CD4-positive, alpha-beta T cell treated with Interferon alpha-2 for 1 hour (primary cell): ENCODE results near the gene USHBP1.

ENCODE experiments used
- DNase-seq, 2 donors: peaks; one replicate each; pipeline ENCODE4 v3.0.0-alpha.2; 2020 to 2022

The USHBP1 gene

DNA sequence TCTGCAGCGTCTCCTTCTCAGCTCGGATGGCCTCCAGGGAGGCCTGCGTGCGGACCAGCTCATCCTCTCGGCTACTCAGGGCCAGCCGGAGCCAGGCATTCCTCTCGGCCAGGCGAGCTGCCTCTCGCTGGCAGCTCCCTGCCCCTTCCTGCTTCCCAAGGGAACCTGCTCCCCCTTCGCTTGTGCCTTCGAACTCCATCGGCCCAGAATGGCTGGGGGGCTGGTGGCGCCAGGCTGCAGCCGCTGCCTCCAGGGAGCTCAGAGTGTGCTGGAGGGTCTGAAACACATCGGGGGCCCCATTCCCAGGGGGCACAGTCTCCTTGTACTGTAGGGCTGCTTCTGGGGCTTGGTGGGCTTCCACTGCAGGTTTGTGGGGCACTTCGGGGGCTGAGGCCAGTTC, 2.0 kb downstream of the USHBP1 start:
- DNase-seq: no peak

DNA sequence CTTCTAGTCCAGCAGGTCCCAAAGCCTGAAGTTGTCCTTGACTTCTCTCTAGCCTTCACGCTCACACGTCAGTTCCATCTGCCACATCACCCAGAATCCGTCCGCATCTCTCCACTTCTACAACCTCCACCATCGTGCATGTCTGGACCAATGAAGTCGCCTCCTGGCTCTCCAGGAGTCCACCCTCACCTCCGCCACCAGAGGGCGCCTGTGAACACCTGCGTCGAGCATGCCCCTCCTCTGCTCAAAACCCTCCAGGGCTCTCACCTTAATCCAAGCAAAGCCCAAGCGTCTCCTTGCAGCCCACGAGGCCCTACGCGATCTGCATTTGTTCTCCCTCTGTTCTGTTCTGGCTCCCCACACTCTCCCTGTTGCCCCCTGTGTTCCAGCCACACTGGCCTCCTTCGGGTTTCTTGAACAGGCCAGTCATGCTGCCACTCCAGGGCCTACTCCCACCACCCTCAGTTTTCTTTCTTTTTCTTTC, 3.7 kb downstream of the USHBP1 start:
- DNase-seq: peak; percentile 87 to 91

DNA sequence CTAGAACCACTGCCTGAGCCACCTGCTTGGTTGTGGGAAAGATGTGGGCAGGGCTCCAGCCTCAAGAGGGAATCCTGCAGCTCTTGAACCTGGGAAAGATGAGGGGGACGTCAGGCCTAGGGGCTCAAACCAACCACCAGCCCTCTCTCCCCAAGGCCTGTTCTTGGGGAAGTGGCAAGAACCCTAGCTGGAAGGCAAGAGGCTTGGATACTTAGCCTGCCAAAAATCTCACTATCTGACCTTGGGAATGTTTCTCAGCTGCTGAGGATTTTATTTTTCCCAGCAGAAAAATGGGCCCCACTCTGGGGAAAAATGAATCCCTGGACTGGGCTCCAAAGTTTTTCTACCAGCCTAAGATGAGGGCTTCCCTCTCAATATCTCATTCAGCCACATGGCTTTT, 4.6 kb downstream of the USHBP1 start:
- no peak for DNase-seq

DNA sequence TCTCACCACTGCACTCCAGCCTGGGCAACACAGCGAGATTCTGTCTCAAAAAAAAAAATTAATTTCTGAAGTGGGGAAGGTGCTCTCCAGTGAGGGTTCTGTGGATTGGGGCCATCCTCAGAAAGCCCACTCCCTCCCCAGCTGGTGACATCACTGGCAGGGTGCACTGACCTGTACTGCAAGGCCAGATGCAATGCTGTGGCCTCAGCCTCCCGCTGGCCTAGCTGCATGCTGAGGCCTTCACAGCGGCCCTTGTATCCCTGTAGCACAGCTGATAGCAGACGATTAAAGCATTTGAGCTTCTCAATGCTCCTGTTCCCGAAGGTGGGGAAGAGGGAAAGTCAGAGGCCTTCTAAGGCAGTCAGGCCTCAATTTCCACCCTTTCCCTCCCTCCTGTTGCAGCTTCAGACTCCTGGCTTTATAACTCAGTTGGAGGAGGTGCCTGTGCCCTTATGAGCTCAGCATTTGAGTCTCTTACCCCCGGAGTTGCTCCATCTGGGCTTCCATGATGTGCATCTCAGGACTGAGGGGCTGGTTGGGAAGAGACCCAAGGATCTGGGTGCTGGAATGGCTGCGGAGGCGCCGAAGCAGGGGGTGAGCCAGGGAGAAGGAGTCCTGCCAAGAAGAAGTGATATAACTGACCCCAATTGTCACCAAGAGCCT, 5.3 kb downstream of the USHBP1 start:
- DNase-seq: no peak

DNA sequence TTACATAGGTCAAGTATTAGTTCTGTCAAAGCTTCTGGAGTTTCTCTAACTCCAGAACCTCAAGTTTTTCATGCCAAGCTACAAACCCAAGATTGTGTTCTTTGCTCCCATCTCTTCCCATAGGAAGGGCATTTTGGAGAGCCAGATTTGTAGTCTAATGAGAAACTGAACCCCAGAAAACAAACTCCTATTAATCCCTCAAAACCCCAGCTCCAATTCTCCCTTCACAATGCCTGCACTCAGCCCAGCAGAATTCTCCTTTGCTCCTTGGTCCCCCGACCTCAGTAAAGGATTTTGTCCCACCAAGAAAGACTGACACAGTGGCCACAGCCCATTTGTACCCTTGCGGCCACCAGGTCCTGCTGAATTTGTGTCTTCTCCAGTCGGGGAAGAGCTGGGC, 8.4 kb downstream of the USHBP1 start:
- no peak for DNase-seq

DNA sequence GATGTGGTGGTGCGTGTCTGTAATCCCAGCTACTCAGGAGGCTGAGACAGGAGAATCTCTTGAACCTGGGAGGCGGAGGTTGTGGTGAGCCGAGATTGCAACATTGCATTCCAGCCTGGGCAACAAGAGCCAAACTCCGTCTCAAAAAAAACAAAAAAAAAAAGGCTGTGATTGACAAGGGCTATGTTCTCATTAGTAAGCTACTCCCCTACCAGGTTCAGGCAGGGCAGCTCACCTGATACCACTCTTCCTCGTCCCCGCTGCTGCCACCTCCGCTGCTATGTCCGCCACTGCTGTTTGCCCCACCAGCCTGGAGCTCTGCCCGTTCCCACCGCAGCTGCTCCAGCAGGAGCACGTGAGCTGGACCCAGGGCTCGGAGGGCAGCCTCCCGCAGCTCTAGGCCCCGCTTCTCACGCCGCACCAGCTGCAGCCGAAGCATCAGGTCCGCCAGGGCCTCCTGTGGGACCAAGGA, 9.4 kb downstream of the USHBP1 start:
- DNase-seq: no peak

DNA sequence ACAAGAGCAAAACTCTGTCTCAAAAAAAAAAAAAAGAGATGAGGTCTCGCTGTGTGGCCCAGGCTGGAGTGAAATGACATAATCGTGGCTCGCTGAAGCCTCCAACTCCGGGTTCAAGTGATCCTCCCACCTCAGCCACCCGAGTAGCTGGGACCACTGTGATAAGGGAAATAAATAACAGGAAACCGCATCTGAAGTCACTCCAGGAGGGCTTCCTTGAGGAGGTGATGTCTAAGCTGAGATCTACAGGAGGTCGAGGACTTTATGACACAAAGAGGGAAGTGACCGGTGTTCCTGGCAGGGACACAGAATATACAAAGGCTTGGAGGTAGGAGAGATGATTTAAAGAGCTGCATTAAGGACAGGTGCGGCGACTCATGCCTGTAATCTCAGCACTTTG, 9.9 kb downstream of the USHBP1 start:
- no peak for DNase-seq

DNA sequence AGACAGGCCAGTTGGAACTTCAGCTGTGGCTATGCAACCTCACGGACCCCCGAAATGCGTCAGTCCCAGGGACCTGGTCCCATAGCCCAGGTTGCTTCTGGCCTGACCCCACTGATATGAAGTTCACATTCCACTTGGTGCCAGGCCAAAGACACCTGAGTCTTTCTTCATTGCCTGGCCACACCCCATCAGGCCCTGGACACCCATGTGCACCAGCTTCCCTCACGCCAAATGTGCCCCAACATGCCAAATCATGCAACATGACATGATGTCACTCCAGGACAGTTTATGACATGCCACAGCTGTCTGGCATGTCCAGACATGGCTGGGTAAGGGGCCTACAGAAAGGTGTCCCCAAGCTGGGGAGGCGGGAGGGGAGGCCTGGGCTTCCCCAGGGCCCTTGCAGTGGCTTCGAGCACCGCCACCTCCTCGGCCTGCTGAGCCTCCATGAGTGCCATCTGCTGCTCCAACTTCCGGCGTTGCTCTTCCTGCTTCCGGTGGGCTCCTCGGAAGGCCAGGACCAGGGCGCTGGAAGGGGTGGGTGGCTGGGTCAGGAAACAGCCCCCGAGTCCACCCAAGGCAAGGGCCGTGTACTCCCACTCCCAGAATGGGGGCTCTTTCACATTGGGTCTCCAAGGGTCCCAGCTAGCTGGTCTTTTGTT, 14.5 kb downstream of the USHBP1 start:
- no peak for DNase-seq

DNA sequence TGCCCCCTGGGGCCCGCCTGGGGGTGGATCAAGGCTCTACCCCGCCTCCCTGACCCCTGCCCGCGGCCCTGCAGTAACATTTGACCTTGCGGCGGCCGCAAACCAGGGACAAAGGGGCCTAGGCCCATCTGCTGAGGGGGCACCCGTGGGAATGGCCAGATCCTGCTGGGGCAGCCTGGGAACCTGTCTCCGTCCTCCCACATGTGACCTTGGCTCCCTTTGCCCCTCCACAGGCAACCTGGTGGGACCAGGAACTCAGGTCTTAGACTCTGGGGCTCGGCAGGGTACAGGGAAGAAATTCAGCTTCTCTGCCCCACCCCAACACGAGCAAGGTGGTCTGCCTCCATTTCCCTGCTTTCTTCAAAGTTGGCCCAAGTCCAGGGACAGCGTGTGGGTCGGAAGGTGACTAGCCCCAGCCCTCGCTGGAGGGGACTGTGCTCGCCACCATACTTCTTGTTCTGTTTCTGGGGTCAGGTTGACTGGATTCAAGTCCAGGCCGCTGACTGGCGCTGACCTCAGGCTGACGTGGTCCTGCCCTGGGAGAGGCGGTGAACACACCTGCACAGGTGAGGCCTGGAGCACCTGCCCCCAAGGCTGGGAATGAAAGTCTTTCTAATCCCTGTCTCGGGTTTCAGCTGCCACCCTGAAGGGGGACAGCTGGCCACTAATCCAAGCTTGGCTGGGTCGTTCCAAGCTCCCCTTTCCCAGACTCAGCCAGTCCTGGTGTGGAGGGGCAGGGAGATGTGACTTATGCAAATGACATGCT, 16.4 kb downstream of the USHBP1 start:
- no peak for DNase-seq

DNA sequence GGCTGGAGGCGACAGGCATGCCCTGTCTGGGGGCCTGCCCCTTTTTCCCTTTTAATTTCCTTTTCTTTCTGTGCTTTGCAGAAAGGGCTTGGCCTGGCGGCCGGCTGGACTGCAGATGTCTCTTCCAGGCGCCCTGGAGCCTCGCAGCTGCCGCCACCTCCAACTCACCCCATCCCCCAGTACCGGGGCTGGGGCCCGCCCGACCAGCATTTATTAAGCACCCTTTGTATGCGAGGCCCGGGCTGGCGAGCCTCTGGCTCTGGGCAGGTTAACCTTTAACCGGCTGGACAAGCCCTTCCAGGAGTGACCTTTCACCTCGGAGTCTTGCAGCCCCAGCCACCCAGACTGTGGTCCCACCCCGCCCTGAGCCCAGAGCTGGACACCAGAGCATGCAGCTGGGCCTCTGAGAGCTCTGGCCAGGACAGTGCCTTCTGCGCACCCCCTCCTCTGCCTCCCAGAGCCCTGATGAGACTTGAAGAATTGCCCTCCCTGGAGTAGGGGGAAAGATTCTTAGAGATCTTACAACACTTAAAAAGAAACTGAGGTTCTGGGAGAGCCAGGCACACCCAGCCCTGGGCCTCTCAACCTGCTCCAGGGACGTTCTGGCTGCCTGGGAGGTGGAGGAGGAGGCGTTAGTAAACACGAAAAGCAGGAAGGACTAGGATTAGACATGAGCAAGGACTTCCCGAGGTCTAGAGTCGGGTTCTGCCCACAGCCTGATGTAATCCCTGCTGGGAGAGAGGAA, 17.7 kb downstream of the USHBP1 start:
- no peak for DNase-seq

DNA sequence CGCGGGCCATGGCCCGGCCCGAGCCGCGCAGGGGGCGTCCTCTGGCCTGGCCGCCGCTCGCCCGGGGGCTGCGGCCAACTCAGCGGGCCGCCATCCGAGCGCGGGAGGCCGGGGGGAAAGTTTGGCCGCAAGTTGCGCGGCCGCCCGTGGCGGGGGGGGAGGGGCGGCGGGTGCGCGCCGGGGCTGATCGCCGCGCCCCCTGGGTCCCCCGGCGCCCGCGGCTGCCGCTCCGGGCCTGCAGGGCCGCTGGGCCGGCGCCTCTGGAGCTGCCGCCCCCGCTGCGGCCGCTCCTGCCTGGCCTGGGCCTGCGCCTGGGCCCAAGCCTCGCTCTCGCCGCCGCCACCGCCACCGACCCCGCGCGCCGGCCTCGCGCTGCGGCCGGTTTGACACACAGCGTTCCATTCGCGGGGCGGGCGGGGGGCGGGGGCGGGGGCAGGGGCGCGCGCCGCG, 19.0 kb downstream of the USHBP1 start, which contains the start of gene NR2F6:
NR2F6 (minus strand) TSS at position 385 of the 450 bp plus-strand sequence. CDS start 699 bp downstream, outside the sequence.
- DNase-seq: no peak

DNA sequence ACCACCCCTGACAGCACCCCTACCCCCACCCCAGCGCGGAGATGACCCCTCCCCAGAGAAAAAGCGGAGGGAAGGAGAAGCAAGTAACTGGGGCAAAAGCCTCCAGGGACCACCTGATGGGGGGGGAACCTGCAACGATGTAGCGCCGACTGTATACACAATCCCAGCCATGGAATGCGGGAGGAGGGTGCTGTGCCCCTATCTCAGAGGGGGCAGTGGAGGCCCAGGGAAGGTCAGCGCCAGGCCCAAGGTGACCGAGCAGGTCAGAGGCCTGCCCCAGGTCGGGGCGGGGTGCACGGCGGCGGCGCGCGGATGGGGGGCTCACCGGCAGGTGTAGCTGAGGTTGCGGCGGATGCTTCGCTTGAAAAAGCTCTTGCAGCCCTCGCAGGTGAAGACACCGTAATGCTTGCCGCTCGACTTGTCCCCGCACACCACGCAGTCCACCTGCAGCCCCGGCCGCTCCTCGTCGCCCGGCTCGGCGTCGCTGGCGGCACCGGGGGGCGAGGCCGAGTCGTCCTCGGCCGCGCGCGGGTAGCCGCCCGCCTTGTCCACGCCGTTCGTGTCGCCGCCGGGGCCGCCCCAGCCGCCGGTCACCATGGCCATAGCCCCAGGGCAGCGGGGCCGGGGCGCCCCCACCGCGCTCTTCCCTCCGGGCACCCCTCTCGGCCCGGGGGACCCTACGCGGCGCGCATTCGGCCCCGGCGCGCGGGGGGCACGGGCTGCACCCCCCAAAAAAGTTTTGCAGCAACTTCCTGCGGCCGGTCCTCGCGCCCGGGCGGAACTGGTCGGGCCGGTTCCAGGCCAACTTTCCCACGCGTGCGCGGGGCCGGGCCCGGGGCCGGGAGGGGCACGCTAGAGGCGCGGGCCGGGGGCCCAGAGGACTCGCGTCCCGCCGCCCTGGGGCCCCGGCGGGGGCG, 19.7 kb downstream of the USHBP1 start:
- no peak for DNase-seq

DNA sequence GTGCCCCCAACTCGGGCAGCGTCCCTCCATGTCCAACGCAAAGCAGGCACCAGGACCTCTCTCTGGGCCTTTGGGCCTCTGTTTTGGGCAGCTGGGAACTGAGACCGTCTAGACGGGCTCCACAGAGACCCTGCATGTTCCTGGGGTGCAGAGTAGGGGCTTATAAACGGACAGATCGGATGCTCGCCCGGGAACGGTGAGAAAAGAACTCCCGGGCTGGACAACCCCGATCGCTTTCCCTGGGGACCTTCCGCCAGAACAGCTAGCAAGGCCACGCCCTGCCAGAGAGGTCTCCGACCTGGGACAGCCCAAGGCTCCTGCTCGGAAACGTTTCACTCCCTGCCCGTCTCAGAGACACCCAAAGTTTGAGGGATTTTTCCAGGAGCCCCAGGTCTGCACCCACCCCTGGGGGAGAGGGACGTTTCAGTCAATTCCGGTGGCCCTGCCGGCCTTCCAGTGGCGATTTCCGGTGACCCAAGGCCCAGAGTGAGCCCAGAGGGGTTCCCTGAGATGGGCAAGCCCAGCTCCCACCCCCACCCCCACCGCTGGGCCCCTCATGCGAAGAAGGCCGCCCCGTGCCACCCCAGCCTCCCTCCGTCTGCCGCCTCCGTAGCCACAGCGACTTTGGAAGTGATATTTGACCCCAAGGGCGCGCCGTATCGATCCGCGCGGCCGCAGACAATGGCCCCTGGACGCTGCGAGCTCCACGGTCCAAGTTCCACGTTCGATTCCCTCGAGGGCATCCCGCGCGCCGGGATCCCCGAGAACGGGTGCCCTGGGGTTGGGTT, 20.5 kb downstream of the USHBP1 start:
- no peak for DNase-seq

DNA sequence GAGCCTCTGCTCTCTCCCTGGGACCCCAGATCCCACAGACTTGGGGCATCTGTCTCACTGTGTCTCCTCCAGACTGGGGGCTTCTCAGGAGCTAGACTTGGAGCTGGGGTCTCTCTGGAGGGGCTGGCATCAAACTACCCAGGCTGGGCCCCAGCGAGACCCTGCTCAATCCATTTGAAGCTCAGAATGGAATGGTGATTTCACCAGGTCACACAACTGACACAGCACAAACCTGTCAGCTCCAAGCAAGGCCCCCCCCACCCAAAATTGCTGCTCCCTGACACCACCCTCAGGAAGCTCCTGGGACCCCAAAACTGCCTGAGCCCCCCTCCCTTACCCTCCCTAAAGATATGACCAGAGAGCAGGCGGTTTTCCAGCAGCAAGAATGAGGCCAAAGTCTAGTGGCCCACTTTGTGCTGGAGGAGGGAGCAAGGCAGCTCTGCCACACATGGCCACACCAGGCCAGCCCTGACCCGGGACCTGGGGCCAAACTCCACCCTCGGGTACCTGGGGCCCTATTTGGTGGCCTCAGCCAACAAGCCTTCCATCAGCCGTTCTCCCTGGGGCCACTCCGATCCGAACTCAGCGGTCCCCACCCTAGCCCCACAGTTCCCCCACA, 21.2 kb downstream of the USHBP1 start:
- no peak for DNase-seq

DNA sequence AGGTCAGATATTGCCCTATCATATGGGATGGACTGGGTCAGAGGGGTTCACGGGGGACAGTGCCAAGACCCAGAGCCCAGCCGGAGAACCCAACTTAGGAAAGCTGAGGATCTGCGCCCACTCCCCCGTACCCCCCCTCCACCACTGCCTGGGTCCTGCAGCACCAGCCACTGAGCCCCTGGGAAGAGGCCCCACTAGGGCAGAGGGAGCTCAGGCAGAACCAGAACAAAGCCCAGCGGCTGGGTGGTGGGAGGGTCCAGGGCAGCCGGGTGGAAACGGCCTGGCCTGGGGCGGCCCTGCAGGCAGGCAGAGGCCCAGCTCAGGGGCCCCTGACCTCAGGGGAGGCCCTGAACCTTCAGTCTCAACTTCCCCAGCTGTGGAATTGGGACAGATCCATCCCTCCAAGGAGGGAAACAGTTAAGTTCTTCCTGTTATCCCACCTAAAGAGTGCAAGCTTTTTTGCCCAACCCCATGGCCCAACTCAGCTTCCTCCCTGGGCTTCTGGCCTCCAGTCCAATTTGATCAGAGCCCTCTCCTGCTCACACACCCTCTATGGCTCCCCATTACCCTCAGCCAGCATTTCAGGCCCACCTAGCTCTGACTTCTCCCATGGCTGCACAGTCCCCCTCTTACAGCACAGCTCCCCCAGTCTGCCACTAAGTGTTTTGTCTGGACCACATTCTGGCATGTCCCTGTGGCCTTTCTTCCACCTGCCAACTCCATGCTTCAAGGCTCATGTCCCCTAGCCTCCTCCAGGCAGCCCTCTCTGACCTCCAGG, 21.9 kb downstream of the USHBP1 start:
- no peak for DNase-seq

DNA sequence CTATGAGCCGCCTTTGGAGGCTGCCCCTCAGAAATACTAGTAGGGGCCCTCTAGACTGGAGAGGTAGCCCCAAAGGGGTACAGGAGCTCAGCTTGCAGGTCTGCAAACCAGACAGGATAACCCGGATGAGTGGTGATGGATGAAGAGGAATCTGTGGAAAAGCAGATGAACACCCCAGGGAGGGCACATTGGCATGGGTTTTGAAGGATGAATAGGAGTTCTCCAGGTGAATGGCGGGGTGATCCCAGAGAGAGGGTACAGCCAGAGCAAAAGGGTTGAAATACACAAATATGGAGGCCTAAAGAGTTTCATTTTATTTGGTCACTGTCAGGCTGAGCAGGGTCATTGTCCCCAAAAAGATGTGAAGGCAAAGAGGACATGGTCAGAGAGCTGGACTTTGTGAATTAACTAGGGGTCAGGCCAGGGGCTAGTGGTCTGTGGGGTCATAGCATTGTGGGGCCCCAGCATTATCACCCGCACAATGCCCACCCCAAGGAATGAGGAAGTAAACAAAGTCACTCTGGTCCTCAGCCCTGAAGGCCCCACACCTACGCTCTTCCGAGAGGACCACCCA, 23.6 kb downstream of the USHBP1 start:
- DNase-seq: no peak

DNA sequence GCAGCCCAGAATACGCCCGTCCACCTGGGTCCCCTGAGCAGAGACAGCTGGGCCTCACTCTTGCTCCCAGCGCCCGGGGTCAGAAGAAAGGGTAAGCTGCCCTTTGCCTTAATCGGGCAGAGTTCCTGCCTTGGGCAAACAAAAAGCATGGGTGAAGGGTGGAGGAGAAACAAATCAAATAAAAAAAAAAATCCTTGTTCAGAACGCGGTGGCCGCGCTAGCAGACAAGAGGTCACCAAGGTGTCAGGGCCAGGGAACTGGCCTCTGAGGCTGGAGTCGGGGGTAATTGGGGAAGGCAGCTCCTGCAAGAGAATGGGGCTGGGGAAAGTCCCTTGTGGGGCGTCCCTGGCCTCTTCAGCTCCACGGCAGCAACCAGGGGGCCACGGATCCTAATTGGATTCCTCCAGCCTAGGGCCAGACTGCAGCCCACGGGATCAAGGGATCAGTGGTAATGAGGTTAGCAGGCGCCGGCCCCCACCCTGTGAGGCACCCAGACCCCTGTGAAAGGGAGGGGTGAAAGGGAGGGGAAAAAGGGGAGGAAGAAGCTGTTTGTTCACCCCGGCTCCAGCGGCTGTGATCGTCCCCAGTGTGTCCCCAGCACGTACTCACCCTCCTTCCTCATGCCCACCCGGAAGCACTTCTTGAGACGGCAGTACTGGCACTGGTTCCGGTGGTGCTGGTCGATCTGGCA, 24.3 kb downstream of the USHBP1 start:
- DNase-seq: no peak
